CD4-positive, alpha-beta T cell treated with Interleukin-15 for 1 hour (primary cell): ENCODE results near the gene ENKUR.
"Not testable (repeated sequence)": the region's sequence is repeated elsewhere in the genome, so short reads cannot be mapped to it uniquely, and the experiment has no call there.

Experiments
- DNase-seq: peaks from one replicate; pipeline ENCODE4 v3.0.0-alpha.2; 2020

Gene ENKUR

GRCh38 chr10:25018703-25019102, 2.7 kb upstream of the ENKUR start:
- DNase-seq: no peak

DNA sequence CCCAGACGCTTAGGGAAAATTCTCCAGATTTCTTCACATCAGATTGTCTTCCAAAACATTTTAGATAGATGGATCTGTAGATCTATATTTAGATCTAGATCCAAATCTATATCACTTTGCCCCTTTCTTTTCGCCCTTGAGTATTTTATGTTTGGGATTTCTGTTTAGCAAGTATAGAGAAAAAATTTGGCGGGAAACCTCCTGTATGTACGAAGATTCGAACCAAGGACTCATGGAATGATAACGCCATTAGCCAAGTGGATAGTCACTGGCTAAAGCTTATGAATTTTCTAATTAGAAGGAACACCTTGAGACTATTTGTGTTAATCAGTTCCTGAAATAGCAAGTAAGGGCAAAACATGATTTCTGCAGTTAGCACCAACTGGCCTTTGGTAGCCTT, 1.7 kb upstream of the ENKUR start:
- DNase-seq: no peak

DNA sequence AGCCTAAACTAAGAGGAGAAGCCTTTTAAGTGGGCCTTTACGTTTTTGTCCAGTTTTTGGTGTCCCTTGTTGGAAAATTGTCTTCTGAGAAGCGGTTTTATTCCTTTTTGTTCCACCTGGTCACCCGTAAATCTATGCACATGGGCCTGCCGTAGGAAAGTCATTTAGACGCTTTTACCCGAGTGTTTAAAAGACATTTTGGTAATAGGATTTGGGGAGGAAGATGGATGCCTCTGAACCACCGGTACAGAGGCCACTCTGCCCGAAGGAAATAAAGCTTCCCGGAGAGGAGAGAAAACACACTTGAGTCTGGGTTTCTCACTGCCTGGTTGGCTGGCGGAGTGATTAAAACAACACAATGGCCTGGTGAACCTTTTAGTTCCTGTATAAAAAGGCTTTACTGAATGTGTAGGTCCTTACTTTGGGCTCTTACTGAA, 1.2 kb upstream of the ENKUR start:
- no peak for DNase-seq

DNA sequence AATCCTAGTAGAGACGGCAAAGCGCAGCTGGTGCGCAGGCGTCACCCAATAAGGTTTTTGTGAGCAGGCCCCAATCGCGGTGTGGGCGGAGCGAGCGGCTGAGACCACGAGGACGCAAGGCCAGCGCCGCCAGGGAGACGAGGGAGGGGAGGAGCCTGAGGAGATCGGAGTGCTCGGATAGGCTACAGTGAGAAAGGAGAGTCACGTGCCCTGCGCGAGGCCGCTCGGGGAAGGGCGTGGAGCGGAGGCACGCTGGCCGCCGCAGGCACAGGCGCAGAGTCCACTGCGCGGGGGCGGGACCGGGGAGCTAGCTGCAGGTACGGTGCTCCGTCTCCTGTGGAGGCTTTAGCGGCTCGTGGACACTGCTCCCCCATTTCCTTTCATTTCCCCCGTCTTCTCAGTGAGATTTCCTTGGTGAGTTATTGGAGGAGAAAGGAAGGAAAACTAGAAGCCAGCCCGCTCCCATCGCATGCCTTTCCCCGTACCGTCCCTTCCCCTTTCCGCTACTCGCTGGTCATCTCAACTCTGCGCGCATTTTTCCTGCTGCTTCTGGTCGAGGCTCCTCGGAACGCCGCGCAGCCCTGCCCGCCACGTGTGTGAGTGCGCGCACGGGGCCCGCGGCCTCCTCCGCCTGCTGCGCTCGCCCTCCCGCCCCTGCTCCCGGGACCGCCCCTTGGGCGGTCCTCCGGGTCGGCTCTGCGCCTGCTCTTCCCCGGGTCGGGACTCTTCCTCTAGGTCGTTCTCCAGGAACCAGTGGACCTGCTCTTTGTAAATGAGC, 607 bp upstream of the ENKUR start, which contains the start of gene THNSL1:
Gene THNSL1, plus strand, starts transcription at position 237 of the 778 bp plus-strand sequence. CDS start 6,612 bp downstream, outside the sequence.
- DNase-seq: peak; percentile 98

- no peak for DNase-seq
These were observed 1.4 kb downstream of the ENKUR start for GRCh38 chr10:25014579-25014978.

- DNase-seq: not testable (repeated sequence)
These were observed 4.4 kb downstream of the ENKUR start for GRCh38 chr10:25011591-25011990.

DNA sequence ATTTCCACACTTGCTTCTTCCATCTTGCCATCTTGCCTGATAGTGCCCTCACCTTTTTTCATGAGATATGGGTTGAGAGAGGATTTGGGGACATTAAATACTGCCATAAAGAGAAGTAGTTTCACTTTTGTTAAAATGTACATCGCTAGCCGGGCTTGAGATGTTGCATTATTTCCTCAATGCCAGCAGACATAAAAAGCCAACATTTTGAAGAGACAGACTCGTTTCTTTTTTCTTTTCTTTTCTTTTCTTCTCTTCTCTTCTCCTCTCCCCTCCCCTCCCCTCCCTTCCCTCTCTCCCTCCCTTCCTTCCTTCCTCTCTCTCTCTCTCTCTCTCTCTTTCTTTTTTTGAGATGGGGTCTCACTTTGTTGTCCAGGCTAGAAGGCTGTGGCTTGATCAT, 17.9 kb downstream of the ENKUR start:
- DNase-seq: no peak

GRCh38 chr10:24995072-24995471, 20.9 kb downstream of the ENKUR start:
- no peak for DNase-seq

DNA sequence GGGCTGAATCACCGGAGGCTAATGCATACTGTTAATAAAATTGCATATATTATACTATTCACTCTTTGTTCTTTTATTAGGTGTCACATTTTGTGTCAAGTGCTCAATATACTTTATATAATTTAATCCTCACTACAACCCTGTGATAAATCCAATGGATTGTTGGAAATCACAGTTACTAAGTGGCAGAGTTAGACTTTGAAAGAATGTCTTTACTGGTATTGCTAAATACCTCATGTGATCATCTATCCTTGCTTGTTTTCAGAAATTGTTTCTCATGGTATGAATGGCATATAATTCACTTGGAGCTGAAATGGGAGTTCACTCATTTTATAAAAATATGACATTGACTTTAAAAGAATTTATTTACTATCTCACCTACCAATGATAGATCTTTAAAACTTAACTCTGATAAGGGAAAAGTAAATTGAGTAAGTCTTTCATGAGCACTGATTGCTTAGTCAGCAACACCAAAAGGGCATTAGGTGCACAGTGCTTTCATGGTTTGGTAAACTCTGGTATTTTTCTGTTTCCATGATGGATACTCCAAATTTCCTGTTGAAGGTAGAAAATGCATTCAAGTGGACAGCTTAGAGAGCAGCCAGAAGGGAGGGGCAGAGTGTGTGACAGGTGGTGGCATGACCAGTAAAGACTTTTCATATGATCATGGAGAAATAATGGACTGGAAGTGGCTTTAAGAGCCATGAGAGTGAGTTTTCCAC, 22.6 kb downstream of the ENKUR start:
- DNase-seq: no peak

GRCh38 chr10:24992512-24993133, 23.3 kb downstream of the ENKUR start:
- no peak for DNase-seq

GRCh38 chr10:24991298-24991697, 24.7 kb downstream of the ENKUR start:
- no peak for DNase-seq

DNA sequence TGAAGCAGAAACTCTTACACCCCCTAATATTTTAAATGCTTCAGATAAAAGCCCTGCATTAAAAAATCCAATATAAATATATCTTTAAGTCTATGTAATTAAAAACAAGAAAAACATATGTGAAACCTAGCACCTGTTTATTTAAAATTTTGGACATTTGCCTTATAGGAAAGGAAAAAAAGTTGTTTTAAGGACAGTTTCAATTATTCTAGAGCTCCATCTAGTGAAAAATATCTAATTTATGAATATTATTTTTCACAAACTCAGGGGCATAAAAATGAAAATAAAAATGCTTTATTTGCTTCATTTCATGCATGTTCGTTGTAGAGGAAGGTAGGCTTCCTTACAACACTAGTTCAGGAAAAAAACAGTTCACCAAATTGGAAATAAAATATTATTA, 26.1 kb downstream of the ENKUR start:
- no peak for DNase-seq

- no peak for DNase-seq
These were observed 26.9 kb downstream of the ENKUR start for GRCh38 chr10:24988831-24989640.

DNA sequence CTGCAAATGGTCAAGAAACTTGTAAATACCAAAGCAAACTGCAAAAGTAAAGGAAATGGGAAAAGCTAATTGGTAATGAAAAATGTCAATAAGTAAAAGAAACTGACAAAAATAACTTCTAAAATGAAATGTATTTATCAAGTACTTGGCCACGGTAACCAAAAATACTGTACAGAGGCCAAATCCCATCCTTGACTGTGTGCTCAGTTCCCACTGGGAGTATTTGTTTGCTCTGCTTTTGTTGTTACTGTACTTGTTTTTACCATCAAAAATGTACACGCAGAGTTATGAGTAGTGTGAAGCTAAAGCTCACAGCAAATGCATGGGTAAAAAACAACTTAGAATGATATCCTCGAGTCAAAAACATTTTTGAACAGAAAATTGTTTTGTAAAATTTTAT, 31.1 kb downstream of the ENKUR start:
- DNase-seq: no peak

DNA sequence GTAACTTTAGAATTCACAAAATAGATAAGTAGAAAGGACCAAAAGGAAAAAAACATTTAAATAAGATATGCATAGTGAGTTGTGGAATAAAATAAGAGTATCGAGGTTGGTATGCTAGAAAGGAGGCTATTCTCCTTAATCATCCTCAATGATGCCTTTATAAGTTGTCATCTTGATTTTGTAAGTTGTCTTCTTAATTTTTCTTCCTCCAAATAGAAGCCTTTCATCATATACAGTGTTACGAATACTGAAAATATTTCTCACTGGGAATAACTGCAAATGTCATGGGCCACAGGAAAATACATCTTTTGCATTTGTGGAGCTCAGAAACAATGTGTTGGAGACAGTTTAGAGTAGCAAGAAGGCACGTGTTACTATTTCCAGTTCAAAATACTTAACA, 32.0 kb downstream of the ENKUR start:
- DNase-seq: no peak

DNA sequence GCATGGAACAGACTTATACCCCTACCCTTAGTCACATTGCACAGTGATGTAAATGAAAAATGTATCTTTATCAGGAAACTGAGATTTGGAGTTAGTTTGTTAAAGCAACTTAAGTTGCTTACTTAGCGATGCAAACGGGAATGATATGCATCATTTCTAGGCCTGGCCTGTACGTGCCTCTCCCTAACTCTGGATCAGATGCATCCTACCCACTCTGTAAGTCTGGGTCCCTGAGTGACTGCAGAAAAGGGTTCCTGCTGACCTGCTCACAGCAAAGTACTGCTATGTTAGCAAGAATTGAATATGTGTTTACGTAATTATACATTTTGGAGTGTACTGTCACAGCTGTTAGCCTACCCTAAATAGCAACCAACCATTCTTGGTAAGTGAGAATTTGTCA, 32.8 kb downstream of the ENKUR start:
- DNase-seq: no peak

DNA sequence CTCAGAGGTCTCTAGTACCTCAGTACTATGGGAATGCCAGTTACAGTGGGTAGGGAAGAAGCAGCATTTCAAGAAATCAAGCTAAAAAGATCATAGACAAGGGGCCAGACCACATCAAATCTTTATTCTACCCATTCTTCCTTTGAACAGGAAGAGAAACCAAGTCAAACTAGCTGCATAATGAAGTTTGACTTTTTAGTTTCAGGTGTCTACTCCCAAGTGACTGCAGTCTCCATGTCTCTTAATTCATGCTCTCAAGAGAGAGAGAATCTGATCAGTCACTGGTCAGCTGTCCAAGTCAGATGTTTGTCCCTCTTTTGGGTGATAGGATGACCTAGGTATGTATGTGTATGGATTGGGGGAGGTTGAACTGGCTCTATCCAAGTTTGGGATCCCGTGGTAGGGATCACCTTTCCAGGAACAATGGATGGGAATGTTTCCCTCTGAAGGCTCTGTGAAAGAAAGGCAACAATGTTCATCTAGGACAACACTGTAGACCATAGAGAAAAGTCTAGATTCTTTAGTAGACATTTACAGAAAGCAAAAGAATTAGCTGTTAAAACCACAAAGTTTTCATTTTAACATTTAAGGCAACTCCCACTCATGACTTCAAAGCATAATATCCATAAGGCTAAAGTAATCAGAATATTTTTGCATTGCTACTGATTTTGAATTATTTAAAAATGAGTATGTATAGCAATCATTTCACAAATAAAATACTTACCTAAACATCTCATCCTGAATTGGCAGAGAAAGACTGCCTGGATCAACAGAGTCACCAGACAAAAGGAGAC, 33.4 kb downstream of the ENKUR start:
- no peak for DNase-seq

DNA sequence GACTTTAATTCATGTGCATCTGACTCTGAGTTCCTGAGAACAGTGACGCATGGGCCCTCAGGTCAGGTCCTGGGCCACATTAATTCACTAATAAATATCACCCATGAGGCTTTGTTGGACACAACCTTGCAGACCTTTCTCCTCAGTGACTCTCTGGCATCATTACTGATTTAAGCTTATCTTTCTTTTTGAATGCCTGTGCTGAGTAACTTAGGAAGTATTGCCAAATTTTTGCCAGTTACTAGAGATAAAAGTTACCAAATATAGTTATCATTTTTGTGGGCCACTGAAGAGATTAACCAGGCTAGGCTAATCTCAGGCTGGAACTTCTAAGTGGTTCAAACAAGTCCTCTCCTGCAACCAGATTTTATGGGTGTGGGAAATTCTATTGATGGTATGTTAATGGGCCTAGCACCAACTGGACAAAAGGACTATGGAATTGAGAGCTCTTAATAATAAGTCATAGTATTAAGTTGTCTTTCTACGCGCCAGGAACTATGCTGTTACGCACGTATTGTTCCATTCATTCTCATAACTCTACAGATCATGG, 34.7 kb downstream of the ENKUR start:
- DNase-seq: no peak

DNA sequence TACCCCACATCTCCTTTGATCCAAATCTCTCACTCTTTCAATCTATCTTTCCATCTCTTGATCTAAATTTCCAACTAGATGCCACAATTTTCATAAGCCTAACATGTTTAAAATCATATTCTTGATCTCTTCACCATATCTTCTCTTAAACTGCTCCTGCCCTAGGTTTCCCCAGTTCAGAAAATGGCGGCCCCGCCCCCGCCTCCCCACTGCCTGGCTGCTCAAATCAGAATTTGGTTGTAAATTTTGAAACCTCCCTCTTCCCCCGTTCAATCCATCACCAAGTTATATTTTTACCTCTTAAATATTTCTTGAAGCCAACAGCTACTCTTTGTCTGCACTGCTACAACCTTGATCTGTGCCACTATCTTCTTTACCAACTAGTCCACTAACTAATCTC, 36.3 kb downstream of the ENKUR start:
- no peak for DNase-seq

- DNase-seq: no peak
These were observed 41.0 kb downstream of the ENKUR start for GRCh38 chr10:24974976-24975375.

DNA sequence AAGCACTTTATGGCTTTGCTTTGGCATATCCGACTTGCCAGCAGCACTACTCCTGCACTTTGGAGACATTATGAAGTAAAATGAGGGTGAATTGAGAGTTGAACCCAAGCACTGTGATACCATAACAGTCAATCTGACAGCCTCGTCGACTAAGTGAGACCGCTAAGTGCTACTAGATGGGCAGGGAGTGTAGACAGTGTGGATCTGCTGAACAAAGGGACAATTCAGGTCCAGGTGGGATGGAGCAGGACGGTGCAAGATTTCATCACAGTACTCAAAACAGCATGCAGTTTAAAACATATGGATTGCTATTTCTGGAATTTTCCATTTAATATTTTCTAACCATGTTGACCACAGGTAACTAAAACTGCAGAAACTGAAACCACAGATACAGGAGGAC, 42.8 kb downstream of the ENKUR start:
- no peak for DNase-seq

DNA sequence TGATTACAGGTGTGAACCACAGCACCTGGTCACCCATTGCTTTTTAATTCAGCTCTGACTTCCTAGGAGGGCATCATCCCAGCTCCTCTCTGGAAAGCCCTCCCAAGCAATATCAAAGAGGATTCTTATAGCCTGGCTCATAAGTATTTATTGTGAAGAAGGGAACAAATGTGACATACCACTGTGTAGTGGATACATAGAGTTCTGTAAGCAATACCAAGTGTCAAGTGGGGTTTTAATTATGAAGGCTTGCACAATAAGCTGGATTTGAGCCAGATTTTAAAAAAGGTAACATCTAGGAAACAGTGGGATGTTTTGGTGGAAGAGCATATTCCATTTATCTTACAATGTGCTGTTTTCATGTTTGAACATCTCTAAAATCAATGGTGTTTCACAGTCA, 44.6 kb downstream of the ENKUR start:
- no peak for DNase-seq
